A375 (cell line): ENCODE measurements around the gene LUZP1. TPM values are rescaled to one million over a fixed set of nuclear protein-coding genes. Genes with fewer than 3 reads are reported as not detected.

Source experiments
- small RNA-seq: library from RNA; depleted of rRNA; stranded (forward); fragments of <200 nt; gene quantifications from one replicate; pipeline ENCODE3, GENCODE V24; 2014
- total RNA-seq: library from RNA; depleted of rRNA; stranded (reverse); fragments of >200 nt; shearing (Covaris generic); gene quantifications from 2 replicates; pipeline ENCODE4 v1.2.3, GENCODE V29; 2014; rRNA removed

LUZP1 gene
- total RNA-seq, result 38.4 and 46.5 TPM in 2 replicates

GRCh38 chr1:23168445-23169194, at the start of gene LUZP1:
Gene LUZP1 (minus strand): TSS chr1:23168856.

GRCh38 chr1:23217421-23218115, 48.9 kb upstream of the LUZP1 start, which contains the start of gene HTR1D:
Gene HTR1D (minus strand): TSS chr1:23217502. CDS start chr1:23194219, 23,283 bp downstream.

Small RNA genes within 50 kb of the gene (small RNA-seq; reads per million reads assigned to genes)
- gene MIR3115 (not detected), gene MIR4419A (not detected), gene RNU6-135P (not detected), gene RNU6-514P (not detected)

Other genes with a start within 250 kb of the LUZP1 start
- gene LACTBL1, start 196.0 kb downstream of the LUZP1 start, total RNA-seq, result not detected in 2 replicates
- gene TEX46, start 153.0 kb downstream of the LUZP1 start, total RNA-seq, result not detected in 2 replicates
- gene KDM1A, start 149.4 kb downstream of the LUZP1 start, total RNA-seq, result 140 and 149 TPM in 2 replicates
- 0.23 and 0.24 TPM in 2 replicates for gene HTR1D, start 48.6 kb upstream of the LUZP1 start, total RNA-seq
- 240 and 269 TPM in 2 replicates for gene HNRNPR, start 175.4 kb upstream of the LUZP1 start, total RNA-seq
- 5.2 and 7.5 TPM in 2 replicates for gene ZNF436, start 201.0 kb upstream of the LUZP1 start, total RNA-seq